GM18511 (cell line): Measurements from ENCODE around the gene MASP1.
"Not testable (repeated sequence)": the region's sequence is repeated elsewhere in the genome, so short reads cannot be mapped to it uniquely, and the experiment has no call there.

Experiments
- ATAC-seq: cut with Tn5 transposase; IDR thresholded peaks from one replicate; pipeline ENCODE4 v1.9.1; 2021; ENCODE audit warnings: mild to moderate bottlenecking, moderate library complexity; ENCODE audit not compliant: unreplicated experiment

The MASP1 gene

DNA sequence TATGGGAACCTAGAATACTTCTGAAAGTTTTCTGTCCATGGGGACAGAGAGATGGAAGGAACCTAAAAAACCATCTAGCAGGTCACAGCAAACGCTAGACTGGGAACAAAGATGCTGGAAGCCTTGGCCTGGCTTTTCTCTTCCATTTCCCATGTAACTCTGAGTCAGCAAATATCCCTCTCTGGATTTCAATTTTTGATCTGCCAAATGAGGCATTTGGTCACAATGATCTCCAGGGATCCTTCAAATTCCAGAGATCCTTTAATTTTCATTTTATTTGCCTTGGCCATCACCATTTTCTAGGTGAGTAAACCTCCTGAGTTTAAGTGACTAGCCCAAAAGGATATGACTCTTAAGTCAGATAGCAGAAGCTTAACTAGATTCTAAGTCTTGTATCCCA is 54.6 kb downstream of the MASP1 start:
- no peak for ATAC-seq

GRCh38 chr3:187230011-187230410 is 61.5 kb downstream of the MASP1 start:
- ATAC-seq = no peak

DNA sequence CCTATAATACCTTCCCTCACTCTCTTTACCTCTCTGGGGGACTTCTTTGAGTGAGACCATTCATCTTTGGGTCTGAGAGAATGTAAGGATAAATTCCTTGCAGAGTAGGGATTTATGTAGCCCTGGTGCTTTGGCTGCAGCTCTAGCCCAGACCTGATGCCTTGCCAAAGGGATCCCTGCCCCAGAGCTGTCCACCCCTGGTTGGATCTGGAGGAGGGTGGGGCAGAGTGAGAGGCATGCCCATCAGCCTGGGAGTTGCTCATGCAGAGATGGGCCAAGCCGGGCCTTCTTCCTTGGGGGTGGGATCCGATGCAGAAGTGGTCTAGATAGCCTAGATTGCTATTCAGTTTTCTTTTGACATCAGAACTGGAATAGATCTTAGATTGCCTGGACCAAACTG is 62.8 kb downstream of the MASP1 start:
- ATAC-seq = no peak

DNA sequence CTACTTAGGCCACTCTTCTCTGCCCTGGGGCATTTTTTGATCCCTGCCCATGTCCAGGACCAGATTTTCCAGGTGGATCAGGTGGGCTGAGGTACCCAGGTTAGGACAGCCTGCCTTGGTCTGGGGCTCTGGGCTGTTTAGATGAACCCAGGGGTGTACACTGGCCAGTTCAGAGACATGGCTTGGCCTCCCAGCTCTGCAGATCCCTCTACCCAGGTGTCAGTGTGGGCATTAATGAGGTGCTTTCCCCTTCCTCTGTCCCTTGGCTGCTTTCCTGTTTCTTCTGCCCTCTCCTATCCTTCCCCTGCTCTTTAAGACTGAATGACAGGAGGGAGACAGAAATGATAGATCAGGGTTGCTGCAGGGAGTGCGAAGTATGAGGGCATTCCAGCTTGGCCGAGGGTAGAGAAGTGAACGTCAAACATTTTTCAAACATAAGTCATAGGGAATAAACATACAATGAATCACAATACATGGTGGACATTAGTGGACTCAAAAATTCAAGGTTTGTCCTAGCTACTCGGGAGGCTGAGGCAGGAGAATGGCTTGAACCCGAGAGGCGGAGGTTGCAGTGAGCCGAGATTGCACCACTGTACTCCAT is 63.8 kb downstream of the MASP1 start:
- no peak for ATAC-seq

DNA sequence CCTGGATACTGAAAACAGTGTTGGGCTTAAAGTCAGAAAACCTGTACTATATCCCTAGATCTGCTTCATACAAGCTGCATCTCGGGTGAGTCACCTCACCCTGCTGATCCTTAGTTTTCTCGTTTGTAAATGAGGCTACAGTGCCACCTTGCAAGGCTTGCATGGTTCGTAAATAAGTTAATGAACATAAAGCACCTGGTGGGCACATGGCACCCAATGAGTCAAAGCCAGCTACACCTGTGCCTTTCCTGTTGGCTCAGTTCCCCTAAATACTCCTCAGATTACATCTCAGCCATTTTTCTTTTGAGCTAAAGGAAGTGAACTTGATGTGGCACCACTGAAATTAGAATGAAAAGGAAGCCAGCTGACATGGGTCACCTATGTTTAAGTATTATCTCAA is 67.7 kb downstream of the MASP1 start:
- no peak for ATAC-seq

- ATAC-seq = no peak
These were observed 68.7 kb downstream of the MASP1 start for GRCh38 chr3:187222801-187223200.

GRCh38 chr3:187215460-187215859 is 76.1 kb downstream of the MASP1 start:
- no peak for ATAC-seq

GRCh38 chr3:187213616-187214015 is 77.9 kb downstream of the MASP1 start:
- ATAC-seq = no peak

DNA sequence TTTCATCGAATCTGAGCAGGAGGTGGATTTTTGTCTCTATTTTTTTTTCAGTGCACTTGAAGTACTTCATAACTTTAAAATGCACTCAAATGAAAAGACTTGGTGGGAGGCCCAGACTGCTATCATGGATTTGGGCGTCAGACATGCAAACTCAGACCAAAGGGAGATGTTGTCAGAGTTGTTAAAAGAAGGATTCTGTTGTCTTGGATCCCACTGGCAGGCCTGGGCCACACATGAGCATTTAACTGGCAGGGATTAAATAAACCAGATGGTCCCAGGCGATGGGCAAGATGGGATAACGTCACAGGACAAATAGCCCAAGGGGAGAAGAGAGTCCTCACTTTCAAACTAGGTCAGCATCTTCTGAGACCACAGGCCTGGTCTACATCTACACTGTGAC is 78.8 kb downstream of the MASP1 start:
- no peak for ATAC-seq

- ATAC-seq = no peak
These were observed 79.4 kb downstream of the MASP1 start for GRCh38 chr3:187212196-187212545.

GRCh38 chr3:187211532-187212195 is 79.9 kb downstream of the MASP1 start:
- ATAC-seq = no peak

GRCh38 chr3:187210545-187211327 is 80.8 kb downstream of the MASP1 start:
- ATAC-seq = peak; percentile 95

- ATAC-seq = no peak
These were observed 81.4 kb downstream of the MASP1 start for GRCh38 chr3:187210091-187210490.

DNA sequence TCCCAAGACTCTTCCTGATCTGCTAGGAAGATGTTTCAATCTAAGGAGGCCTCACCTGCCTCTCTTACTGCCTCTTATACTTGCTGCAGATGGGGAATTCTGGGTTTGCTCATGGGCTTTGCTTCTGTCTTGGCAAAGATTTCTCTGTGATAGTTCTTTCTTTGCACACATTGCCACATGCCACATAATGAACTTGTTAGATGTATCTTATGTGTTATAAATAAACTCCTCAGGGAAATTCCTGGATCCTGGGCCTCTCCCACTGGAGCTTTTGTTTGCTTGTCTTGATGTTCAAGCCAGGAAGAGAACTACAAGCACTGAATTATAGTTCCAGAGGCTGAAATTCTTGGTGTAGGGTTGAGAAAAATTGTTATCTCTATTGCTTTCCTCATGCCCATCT is 82.0 kb downstream of the MASP1 start:
- ATAC-seq = no peak

GRCh38 chr3:187208159-187208558 is 83.4 kb downstream of the MASP1 start:
- no peak for ATAC-seq

DNA sequence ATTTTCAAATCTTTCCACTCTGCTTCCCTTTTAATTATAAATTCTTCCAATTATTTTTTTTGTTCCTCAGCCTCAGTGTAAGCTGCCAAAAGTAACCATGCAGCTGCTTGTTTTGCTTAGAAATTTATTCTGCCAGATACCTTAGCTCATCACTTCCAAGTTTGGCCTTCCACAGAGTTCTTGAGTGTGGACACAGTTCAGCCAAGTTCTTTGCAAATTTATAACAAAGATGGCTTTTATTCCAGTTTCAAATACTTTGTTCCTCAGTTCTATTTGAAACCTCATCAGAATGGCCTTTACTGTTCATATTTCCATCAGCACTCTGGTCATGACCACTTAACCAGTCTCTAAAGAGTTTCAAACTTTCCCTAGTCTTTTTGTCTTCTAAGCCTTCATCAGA is 83.9 kb downstream of the MASP1 start:
- ATAC-seq = no peak

- ATAC-seq = no peak
These were observed 84.5 kb downstream of the MASP1 start for GRCh38 chr3:187207062-187207461.

DNA sequence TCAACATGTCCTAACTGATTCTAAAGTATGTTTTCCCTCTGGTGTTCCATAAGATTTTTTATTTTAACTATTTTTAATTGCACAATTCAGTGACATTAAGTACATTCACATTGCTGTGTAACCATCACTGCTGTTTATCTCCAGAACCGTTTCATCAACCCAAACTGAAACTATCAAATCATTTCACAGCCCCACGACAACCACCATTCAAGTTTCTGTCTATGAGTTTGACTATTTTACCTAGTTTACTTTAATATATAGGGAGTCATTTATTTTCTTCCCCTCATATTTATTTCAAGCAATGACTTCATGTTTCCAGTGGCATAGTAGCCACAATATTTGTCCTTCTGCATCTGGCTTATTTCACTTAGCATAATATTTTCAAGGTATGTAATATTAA is 85.9 kb downstream of the MASP1 start:
- ATAC-seq = no peak

DNA sequence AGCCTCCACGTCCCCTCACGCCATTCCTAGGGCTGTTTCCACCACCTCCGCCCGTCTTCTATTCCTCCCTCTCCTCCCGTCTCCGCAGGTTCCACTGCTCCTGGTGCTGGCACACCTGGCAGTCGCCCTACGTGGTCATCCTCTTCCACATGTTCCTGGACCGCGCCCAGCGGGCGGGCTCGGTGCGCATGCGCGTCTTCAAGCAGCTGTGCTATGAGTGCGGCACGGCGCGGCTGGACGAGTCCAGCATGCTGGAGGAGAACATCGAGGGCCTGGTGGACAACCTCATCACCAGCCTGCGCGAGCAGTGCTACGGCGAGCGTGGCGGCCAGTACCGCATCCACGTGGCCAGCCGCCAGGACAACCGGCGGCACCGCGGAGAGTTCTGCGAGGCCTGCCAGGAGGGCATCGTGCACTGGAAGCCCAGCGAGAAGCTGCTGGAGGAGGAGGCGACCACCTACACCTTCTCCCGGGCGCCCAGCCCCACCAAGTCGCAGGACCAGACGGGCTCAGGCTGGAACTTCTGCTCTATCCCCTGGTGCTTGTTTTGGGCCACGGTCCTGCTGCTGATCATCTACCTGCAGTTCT is 92.0 kb downstream of the MASP1 start:
- ATAC-seq = not testable (repeated sequence)

GRCh38 chr3:187198490-187198889 is 93.0 kb downstream of the MASP1 start:
- ATAC-seq = peak; percentile 58

- ATAC-seq = no peak
These were observed 94.2 kb downstream of the MASP1 start, which contains the start of gene RTP1 for GRCh38 chr3:187197335-187197649. RTP1 (plus strand) TSS chr3:187197486; CDS start chr3:187197516, 30 bp downstream.
